ENCODE data around the gene FAN1.
"Not testable (repeated sequence)": the region's sequence is repeated elsewhere in the genome, so short reads cannot be mapped to it uniquely, and the experiment has no call there.

FAN1 gene

DNA sequence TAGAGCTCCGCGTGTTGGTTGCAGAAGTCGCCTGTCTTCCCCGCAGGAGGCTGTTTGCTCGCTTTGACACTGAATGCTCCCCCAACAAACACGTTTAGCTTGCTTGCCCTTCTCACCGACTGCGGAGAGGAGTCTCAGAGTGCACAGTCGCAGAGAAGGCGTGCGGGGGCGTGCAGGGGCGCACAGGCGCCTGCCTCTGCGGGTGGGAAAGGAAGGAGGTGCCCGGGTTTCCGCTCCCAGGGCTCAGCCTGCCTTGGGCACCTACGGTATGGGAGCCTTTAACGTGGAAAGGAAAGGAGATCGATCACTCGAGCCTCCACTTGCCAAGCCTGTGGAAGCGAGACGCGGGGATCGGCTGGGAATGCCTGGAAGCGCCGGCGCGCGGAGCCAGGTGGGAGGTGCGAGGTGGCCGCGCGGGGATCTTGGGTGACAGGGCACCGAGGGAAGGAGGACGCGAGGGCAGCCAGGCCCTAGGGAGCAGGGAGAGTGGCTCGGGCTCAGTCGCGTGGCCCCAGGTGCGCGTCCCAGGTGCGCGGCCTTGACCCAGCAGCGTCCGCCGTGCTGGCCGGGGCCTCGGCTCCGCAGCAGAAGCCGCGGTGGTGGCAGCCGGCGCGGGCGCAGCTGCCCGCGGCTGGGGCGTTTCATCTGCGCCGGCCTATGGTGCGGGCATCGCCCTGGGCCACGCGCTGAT is at the start of gene FAN1:
TSS of gene FAN1 (plus strand) at position 419 of the 691 bp plus-strand sequence. CDS start 749 bp downstream, outside the sequence.
- DNase-seq (ENCODE audit: low read depth): no peak

DNA sequence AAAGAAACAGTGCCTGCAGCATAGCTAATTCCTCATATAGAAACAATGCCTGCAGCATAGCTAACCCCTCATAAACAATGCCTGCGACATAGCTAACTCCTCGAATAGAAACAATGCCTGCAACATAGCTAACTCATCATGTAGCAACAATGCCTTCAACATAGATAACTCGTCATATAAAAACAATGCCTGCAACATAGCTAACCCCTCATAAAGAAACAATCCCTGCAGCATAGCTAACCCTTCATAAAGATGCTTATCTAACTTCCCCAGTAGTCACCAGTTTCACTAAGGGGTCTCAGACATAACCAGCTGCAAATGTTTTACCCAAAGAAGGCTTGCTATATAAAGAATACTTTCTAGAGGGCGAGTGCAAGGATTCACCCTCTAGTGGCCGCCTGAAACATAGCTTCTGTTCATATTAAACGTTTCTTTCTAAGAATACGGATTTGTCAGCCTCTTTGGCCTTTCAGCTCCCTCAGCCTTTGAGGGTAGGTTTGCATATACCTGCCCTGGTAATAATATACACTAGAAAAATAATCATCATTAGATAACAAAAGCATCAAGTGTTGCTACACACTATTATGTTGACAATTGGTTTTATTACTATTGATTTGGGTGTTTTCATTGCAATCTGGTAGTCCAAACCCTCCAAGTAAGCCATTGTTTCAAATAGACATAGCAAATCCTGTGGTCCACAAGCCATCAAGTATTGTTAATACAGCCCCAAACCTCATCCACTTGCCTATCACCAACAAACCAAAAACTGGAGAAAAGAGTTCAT is 44.4 kb upstream of the FAN1 start:
- DNase-seq (ENCODE audit: low read depth): peak; percentile 5

DNA sequence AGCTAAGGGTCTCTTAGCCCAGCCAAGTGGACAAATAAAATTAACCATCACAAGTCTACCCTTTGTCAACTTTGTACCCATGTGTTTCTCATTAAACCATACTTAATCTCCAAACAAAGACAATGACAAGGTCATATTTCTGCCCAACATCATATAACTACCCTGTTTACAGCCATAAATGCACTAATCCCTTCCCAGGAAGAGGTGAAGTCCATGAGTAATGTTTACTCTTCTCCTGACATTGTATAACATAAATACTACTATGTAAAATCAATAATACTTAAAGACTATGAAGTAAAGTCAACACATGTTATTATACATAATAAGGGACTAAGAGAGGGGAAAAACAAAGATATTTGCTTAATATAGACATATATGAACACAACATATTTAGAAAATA is 38.5 kb upstream of the FAN1 start:
- DNase-seq (ENCODE audit: low read depth): no peak

DNA sequence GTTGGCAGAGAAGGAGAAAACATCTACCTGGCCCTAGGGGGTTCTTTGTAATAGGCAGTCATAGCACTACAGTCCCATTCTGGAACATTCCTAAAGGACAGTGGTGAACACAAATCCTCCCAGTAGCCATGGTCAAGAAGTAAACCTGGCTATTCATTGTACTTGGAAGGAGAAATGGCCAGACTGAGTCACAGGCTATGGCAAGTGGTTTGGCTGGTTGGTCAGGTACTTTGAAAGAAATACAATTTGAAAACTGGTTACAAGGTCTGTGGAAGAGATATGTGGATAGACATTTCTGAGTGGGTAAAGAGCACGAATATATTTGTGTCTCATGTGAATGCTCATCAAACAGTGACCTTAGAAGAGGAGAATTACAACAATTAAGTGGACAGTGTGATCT is 33.0 kb upstream of the FAN1 start:
- no peak for DNase-seq (ENCODE audit: low read depth)

DNA sequence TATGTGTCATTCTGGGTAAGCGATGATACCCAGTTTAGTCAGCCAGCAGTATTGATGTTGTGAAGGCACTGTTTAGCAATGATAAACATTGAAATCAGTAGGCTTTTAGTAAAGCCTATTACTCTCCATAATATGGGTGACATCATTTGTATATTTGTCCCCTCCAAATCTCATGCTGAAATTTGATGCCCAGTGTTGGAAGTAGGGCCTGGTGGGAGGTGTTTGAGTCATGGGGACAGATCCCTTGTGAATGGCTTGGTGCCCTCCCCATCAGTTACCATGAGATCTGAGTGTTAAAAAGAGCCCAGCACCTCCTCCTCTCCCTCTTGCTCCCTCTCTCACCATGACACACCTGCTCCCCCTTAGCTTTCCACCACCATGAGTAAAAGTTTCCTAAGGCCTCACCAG is 31.4 kb upstream of the FAN1 start:
- no peak for DNase-seq (ENCODE audit: low read depth)

DNA sequence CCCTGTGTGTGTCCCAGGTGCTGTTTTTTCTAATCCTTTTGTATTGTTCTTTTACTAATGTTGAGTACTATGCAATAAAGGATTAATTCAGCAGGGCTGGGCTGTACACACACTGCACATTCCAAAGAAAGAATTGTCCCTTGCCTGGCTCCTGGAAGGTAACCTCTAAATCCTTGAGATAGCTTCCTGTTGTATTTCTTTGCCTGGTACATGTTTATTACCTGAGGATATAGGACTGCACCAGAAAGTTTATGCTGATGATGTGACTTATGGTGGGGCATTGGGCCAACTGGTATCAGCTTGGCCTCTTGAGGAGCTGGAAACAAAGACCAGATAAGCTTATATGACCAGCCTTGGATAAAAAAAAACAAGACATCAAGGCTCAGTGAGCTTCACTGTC is 26.6 kb upstream of the FAN1 start:
- DNase-seq (ENCODE audit: low read depth): no peak

DNA sequence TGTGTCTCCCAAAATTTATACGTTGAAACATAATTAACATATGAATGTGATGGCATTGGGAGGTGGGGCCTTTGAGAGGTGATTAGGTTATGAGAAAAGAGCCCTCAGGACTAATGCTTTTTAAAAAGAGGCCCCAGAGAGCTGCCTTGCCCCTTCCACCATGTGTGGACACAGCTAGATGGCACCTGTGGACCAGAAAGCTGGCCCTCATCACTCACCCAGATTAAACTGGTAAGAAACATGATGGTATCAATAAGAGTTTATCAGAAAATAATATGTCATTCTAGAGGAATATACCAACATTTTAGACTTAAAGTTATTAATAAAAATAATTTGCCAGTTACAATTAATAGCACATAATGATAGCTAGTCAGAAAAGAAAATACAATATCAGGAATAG is 25.2 kb upstream of the FAN1 start:
- no peak for DNase-seq (ENCODE audit: low read depth)

DNA sequence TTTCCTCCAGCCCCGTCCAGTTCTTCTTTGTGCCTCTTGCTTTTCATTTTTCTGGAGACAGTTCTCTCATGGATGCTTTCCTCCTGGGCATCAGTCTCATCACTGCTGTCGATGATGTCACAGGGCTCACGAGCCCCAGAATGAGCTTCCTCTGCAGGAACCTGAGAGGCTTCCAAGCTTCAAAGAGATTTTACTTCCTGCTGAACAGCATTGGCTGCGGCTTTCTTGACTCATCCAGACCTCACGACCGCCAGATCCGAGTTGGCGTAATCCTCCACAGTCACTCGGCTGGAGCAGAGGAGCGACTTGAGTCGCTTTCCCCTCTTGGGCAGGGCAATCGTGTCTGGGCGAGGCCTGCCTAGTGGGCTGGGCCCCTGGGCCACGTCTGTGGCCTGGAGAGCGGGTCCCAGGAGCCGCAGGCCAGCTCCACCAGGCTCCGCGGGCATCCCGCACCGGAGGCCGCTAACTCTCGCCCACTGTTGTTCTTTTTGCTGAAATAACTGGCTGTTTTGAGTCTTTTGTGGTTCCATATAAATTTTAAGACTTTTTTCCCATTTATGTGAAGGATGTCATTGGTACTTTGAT is 20.8 kb upstream of the FAN1 start:
- DNase-seq (ENCODE audit: low read depth): no peak

DNA sequence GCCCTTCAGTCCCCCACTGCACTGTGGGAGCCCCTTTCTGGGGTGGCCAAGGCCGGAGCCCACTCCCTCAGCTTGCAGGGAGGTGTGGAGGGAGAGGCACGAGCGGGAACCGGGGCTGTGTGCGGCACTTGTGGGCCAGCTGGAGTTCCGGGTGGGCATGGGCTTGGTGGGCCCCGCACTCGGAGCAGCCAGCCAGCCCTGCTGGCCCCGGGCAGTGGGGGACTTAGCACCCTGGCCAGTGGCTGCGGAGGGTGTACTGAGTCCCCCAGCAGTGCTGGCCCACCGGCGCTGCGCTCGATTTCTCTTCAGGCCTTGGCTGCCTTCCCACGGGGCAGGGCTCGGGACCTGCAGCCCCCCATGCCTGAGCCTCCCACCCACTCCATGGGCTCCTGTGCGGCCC is 20.0 kb upstream of the FAN1 start:
- not testable (repeated sequence) for DNase-seq (ENCODE audit: low read depth)

DNA sequence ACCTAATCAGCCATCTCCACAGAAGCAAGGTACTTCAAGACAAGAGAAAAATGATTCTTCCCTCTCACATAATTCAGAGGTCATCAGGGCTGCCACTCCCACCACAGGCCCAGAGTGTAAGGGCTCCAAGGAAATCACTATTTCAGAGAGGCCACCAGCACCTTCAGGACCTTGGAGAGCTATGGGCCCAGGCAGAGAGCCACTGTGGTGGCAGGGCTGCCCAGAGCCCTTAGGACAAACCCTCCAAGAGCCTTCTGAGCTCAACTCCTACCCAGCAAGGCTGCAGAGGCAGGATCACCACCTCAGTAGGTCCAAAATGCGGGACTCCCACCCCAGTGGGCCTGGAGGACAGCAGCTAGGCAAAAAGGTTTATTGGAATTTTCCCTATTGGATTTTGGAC is 17.9 kb upstream of the FAN1 start:
- DNase-seq (ENCODE audit: low read depth): no peak

DNA sequence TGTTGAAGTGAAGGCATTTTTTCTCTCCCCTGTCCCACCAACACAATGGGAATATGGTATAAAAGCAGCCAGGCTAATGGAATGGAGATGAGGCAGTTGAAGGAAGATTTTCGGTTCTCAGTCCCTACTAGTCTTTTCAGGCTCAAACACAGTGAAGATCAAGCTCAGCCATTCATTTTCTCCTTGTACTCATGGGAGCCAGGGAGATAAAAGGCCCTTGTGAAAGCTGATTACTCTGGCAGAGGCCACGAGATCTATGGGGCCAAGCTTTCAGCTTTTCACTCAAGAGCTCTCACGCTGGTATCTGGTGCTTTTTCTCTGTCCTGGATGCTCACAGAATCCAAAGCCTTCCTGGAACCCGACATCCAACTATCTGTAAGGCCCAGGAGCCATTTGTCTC is 14.5 kb upstream of the FAN1 start:
- DNase-seq (ENCODE audit: low read depth): no peak

DNA sequence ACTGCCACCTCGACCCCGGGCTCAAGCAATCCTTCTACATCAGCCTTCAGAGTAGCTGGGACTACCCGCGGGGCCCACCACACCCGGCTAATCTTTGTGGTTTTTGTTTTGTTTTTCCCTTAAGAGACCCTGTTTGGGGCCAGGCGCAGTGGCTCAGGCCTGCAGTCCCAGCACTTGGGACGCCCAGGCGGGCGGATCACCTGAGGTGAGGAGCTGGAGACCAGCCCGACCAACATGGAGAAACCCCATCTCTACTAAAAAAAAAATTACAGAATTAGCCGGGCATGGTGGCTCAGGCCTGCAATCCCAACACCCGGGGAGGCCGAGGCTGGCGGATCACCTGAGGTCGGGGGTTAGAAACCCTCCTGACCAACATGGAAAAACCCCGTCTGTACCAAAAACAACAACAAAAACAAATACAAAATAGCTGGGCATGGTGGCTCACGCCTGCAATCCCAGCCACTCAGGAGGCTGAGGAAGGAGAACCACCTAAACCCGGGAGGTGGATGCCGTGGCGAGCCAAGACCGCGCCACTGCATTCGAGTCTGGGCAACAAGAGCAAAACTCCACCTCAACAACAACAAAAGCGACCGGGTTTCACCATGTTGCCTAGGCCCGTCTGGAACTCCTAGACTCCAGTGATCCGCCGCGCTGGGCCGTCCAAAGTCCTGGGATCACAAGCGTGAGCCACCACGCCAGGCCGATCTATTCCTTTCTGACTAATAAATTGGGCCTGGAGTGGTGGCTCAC is 8.1 kb upstream of the FAN1 start:
- no peak for DNase-seq (ENCODE audit: low read depth)

DNA sequence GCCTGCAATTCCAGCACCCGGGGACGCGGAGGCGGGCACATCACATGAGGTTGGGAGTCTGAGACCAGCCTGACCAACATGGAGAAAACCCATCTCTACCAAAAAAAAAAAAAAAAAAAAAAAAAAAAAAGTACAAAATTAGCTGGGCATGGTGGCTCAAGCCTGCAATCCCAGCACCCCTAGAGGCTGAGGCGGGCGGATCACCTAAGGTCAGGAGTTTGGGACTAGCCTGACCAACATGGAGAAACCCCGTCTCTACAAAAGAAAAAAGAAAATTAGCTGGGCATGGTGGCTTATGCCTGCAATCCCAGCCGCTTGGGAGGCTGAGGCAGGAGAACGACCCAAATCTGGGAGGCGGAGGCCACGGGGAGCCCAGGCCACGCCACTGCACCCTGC is 7.5 kb upstream of the FAN1 start:
- no peak for DNase-seq (ENCODE audit: low read depth)

DNA sequence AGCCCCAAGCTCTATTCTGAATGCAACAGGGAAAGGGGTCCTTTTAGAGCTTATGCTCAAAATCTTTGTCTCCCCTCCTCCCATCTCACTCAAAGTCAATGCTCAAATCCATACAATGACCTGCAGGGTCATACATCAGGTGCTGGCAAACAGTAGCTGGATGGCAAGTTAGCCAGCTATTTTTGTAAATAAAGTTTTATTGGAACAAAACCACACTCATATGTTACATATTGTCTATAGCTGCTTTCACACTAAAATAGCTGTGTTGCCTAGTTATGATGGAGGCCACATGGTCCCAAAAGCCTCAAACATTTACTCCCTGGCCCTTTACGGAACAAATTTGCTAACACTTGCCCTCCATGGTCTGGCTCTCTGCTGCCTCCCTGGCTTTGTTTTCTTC is 1.8 kb upstream of the FAN1 start:
- DNase-seq (ENCODE audit: low read depth): no peak

DNA sequence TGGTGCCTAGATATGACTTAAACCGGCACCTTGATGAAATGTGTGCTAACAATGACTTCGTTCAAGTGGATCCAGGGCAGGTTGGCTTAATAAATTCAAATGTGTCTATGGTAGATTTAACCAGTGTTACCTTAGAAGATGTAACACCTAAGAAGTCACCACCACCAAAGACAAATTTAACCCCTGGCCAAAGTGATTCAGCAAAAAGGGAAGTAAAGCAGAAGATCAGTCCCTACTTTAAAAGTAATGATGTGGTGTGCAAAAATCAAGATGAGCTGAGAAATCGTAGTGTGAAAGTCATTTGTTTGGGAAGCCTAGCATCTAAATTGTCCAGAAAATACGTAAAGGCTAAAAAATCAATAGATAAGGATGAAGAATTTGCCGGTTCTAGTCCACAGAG is 1.1 kb downstream of the FAN1 start:
- no peak for DNase-seq (ENCODE audit: low read depth)

DNA sequence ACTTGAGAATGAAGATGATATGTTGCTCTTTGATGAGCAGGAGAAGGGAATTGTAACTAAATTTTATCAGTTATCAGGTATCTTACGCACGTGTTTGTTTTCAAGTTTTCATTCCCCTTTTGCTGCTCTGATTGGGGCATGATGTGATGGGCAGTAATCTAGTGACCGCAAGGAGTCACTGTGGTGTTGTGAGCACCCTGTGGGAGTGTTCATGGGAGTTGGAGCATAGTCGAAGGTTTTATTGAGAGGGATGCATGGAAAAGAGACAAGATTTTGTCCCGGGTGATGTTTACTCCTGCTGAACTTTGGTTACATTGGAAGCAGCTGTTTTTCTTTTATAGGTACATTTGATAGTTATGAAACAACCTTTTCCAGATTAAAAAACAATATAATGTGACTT is 2.1 kb downstream of the FAN1 start:
- no peak for DNase-seq (ENCODE audit: low read depth)

DNA sequence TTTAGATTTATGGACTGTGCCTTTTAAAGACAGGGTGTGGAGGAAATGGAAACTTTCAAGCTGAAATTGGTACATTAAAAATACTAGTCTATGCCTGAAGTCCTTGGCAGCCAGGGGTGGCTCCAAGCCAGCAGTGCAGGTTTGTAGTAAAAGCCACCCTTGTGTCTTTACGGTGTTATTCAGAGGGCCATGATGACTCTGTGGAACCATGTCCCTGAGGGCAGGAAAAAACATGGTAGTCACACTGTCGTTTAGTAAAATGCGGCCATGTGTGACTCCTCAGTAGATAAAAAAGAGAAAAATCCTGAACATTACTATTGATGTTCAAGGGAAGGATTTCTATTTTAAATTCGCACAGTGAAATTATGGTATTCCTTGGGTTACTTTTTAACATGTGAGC is 2.7 kb downstream of the FAN1 start:
- DNase-seq (ENCODE audit: low read depth): no peak

DNA sequence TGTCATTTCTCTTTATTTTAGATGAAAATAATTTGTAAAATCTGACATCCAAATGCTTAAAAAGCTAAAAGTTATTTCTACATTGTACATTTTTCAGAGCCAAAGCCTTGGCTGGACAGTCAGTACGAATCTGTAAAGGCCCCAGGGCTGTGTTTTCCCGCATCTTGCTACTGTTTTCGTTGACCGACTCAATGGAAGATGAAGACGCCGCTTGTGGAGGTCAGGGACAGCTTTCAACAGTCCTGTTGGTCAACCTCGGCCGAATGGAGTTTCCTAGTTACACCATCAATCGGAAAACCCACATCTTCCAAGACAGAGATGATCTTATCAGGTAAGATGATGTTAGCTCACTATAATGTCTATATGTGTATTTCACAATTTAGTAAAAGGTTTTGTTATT is 10.0 kb downstream of the FAN1 start:
- DNase-seq (ENCODE audit: low read depth): no peak

DNA sequence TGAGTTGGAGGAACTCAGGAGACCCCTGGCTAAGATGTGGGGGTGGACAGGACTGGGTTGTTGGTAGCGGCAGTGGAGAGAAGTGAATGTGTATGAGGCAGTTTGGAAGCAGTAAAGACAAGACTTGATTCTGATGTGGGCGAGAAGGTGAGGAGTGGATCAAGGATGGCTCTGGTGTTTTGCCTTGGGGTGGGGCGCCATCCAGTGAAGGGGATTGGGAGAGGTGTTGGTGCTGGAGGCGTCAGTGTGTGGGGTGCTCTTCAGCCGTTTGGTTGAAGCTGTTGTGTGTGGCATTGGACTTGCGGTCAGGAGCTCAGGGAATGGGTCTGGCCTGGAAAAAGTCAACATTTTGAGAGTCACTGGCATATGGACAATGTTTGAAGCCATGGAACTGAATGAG is 13.3 kb downstream of the FAN1 start:
- no peak for DNase-seq (ENCODE audit: low read depth)

DNA sequence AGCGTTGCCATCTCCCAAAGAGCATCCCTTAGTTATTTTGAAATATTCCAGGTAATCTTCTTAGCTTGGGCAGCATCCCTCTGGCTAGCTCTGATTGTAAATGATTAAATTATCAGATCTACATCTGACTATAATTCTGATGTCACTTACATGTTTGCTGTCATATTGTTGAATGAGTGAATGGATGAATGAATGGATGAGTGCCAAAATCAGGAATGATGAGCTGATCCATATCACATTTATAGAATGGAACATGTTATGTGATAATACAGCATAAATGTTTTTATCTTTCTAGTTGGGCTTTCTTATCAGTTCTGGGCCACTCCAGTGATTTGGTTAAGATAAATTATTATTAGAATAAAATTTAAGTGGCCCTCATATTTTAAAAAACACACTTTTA is 14.0 kb downstream of the FAN1 start:
- DNase-seq (ENCODE audit: low read depth): no peak

DNA sequence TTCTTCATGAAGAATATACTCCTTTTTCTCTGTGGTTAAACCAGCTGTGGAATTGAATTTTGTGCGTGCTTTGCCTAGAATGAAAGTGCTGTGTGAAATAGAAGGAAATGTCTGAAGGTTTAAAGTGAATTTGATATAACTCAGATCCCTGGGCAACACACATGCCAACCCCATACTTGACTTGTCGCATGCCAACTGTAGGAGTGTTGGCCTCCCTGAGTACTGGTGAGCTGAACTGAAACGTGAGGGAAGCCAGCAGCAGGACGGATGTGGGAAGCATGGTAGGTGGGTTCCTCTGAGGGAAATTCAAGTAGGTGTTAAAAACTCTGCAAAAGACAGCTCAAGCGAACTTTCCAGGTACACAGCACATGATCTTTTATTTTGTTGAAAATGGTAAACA is 14.7 kb downstream of the FAN1 start:
- DNase-seq (ENCODE audit: low read depth): no peak

DNA sequence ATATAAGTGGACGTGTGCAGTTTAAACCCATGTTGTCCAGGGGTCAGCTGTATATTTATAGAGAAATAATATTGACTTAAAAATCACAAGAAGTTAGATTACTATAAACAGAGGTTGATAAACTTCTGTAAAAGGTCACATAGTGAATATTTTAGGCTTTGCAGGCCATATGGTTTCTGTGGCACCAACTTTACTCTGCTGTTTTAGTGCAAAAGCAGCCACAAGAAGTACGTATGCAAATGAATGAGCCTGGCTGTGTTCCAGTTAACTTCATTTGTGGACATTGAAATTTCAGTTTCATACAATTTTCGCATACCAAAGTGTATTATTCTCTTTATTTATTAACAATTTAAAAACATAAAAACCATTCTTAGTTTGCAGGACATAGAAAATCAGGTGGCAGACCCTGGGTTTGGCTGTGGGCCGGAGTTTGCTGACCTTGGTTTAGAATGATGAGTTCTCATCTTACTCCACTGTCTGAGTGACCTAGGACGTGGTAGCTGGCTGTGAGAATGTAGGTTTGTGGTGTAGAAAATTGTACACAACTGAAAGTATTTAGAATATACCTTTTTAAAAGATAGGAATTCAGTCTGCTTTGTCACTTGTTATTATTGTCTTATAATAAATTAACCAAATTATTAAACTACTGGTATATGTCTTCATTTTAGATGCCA is 16.3 kb downstream of the FAN1 start:
- DNase-seq (ENCODE audit: low read depth): no peak

Measured in CMK (cell line).